Suppressor macrophage treated with lipopolysaccharide for 4 hours (primary cell): ENCODE results near the gene JAML.

ENCODE experiments used
- DNase-seq: peaks from one replicate; pipeline ENCODE4 v3.0.0-alpha.2; 2020

JAML gene

GRCh38 chr11:118164885-118165284 is 59.9 kb downstream of the JAML start:
- DNase-seq: no peak

DNA sequence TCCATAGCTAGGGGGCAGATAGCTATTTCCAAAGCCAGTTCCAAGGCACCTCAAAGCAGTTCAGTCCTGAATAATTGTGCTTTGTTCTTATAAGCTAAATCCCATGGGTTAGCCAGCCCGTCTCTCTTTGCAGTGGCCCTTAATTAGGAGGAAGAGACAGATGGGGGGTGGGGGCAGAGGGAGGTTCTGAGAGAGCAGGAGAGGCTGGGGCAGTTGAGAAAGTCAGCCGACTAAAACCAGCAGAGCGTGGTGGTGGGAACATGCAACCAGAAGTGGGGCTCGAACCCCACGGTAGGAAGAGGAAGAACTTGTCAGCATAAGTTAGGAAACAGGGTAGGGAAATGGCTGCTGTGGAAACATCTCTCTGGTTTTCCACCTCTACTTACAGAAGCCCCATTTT is 61.3 kb downstream of the JAML start:
- DNase-seq: no peak

DNA sequence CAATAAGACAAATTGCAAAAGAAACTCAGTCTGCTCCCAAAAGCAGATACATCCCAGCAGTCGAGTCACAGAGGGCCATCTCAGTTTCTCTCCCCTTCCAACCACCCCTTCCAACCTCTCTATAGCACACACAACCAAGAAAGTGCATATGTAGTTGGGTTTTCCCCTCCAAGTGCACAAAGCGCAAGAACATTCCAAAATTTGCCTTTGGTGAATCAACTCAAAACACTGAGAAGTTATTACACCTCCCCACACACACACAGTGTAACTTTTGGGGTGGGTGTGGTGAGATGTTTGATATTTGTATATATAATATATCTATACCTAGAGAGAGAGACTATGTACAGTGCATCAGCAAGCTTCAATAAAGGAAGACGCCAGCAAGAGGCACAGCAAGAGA is 62.0 kb downstream of the JAML start:
- no peak for DNase-seq

DNA sequence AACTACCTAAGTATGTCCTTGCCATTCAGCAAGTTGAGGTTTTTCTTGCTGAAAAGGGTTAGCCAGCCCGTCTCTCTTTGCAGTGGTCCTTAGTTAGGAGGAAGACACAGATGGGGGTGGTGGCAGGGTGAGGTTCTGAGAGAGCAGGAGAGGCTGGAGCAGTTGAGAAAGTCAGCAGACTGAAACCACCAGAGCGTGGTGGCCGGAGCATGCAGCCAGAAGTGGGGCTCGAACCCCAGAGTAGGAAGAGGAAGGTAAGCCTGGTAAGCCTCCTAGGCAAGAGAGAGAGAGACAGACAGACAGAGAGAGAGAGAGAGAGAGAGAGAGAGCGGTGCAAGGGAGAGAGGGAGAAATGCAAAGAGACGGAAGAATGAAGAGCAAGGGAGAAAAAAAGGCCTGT is 63.0 kb downstream of the JAML start:
- no peak for DNase-seq

- no peak for DNase-seq
Observed at GRCh38 chr11:118157186-118157895, 67.5 kb downstream of the JAML start.

DNA sequence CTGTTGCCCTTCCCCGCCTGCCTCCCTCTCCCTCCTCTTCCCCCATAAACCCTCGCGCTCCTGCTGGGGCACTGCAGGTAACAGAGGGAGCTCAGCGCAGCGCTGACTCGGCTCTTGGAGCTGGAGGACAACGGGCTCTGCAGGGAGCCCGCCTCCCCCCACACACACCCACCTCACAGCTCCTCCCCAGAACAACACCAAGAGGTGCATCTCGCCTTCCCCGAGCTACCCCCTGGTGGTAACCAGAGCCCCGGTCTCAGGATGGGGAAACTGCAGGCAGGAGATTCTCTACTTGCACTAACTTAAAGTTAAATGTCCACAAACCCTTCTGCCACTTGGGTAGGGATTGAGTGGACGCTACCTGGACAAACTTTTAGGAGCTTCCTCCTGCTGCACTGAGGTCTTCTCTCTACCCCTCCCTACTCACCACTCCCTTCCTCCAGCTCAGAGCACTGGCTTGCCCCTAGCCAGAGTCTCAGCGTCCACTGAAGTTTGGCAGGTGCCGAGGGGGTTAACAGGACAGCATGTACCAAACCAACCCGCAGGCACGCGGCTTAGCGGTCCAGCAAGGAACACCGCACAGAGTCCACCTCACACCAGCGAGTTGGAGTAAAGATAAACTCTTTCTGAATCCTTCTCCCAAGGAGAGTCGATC is 68.2 kb downstream of the JAML start:
- no peak for DNase-seq

- no peak for DNase-seq
Observed at GRCh38 chr11:118155776-118156530, 68.9 kb downstream of the JAML start.

DNA sequence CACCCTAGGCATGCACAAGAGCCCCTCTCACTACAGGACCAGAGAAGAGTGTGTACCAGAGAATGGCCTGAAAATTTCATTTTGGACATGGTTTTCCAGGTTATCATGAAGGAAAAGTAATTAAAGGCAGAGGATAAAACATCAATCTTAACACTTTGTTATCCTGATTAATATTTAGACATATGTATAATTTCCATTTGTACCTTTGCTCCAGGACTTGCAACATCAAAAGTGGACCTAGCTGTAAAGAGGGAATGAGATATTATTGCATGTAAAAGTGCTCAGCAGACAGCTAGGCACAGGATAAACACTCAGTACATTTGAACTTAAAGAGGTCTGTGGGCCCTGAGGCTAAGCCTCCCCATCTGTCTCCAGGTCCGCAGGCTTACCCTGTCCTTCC is 70.2 kb downstream of the JAML start:
- no peak for DNase-seq

DNA sequence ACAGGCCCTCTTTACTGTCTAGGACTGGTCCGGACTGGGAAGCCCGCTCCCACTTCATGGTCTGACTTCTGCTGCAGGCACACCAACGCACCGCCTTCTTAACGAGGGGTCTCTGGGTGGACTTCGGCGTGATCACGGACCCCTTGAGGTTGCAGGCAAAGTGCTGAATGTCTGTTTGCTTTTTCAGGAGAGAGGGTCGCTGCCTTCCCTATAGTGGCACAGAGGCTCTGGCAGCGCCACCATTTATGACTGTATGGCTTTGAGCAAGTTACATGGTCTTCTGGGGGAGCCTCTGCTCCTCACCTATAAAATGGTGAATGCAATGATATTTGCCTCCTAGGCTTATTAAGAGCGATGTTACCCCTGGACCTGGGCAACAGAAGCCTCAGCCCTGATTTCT is 70.8 kb downstream of the JAML start:
- no peak for DNase-seq

- DNase-seq: no peak
Observed at GRCh38 chr11:118153516-118153915, 71.3 kb downstream of the JAML start.

GRCh38 chr11:118152552-118153471 is 72.0 kb downstream of the JAML start, which contains the start of gene SCN4B:
Gene SCN4B (minus strand): TSS chr11:118152823. CDS start chr11:118152673, 150 bp downstream.
- peak; percentile 43 for DNase-seq

- DNase-seq: no peak
Observed at GRCh38 chr11:118152020-118152551, 72.7 kb downstream of the JAML start.

DNA sequence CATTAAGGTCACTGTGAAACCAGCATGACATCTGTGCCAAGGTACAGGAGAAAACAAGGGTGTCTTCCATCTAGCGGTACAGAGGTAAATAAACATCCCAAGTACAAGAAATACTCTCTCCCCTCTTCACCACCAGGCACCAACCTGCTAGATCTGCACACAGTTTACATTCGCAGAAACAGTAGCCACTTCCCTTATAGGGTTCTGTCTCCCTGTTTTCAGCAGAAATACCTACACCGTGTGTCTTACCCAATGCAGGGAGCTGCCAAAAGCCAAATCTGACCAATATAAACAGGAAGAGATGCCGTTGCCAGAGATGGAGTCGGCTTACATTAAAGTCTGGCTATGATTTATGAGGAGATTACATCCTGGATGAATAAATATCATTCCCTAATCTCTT is 73.4 kb downstream of the JAML start:
- DNase-seq: no peak

- no peak for DNase-seq
Observed at GRCh38 chr11:118149493-118149892, 75.3 kb downstream of the JAML start.

- no peak for DNase-seq
Observed at GRCh38 chr11:118148856-118149255, 76.0 kb downstream of the JAML start.

GRCh38 chr11:118148240-118148639 is 76.6 kb downstream of the JAML start:
- no peak for DNase-seq

DNA sequence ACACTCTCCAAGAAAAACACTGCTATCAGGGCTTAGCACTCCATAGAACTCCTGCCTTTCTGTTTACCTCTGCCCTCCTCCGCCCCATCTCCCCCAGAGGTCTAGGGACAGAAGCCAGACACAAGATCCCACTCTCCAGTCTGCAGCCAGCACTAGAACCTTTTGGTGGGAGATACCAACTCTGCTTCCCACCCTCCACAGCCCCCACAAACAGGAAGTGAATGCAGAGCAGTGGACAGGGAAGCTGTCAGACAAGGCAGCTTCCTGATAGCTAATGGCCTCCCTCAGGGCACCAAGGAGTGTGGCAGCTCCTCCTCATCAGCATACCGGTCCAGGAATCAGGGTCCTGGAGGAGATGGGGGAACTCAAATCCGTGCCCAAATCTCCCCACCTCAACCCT is 77.3 kb downstream of the JAML start:
- peak; percentile 27 for DNase-seq

DNA sequence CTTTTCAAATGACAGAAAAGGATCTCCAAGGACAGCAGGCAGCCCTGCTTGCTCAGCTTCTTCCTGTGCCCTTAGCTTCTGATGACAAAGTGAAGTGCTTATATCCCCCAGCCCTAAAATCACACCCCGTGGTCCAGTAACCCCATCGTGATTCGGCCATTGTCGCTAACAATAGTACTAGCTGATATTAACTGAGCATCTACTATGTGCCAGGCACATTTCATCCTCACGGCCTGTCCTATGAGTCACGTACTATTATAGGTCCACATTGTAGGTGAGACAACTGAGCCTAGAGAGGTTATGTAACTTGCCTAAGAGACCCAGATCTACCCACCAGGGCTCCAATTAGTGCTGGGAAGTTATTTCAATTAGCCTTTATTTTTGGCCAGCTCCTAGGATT is 78.3 kb downstream of the JAML start:
- no peak for DNase-seq

- DNase-seq: peak; percentile 83
Observed at GRCh38 chr11:118145285-118146227, 79.3 kb downstream of the JAML start.

GRCh38 chr11:118144301-118145268 is 80.2 kb downstream of the JAML start:
- no peak for DNase-seq
